Tibial nerve (tissue), 4 donors: ENCODE measurements around the gene IL16. TPM values are rescaled to one million over a fixed set of nuclear protein-coding genes. Genes with fewer than 3 reads are reported as not detected.

Source experiments
- DNase-seq, 2 donors: peaks; one replicate each; pipeline ENCODE4 v3.0.0-alpha.2; 2019; ENCODE audit warnings: low spot score in 2 of 2
- H3K27ac ChIP-seq, 4 donors: fragments of 200-600 bp; sonication (generic) in 3 of 4; one replicate each; pipeline ENCODE4 v1.5.1; 2017 to 2019; ENCODE audit warnings: mild to moderate bottlenecking in 1 of 4
- H3K27me3 ChIP-seq, 2 donors: fragments of 200-600 bp; sonication (generic) in 1 of 2; one replicate each; pipeline versions ENCODE4 v1.5.1 to v1.6.0; 2017 to 2019
- H3K36me3 ChIP-seq, 3 donors: fragments of 200-600 bp; sonication (generic); one replicate each; pipeline ENCODE4 v1.5.1; 2018 to 2019
- H3K4me1 ChIP-seq, 4 donors: fragments of 200-600 bp; sonication (generic) in 3 of 4; one replicate each; pipeline ENCODE4 v1.5.1; 2017 to 2019
- H3K4me3 ChIP-seq, 4 donors: fragments of 200-600 bp; sonication (generic) in 3 of 4; one replicate each; pipeline ENCODE4 v1.5.1; 2017 to 2019; ENCODE audit warnings: mild to moderate bottlenecking in 1 of 4, moderate library complexity in 1 of 4
- H3K9me3 ChIP-seq, 4 donors: fragments of 200-600 bp; sonication (generic) in 3 of 4; one replicate each; pipeline ENCODE4 v1.5.1; 2017 to 2019
- CTCF ChIP-seq, 5 experiments: fragments of 200-600 bp in 3 of 5; fragments of 450-650 bp in 2 of 5; sonication (generic) in 3 of 5; IDR thresholded peaks; one replicate each; pipeline ENCODE4 v1.5.1; 2016 to 2019; ENCODE audit warnings: antibody characterized with exemption in 5 of 5, mild to moderate bottlenecking in 3 of 5, moderate library complexity in 2 of 5
- EP300 ChIP-seq, 2 donors: sonication (generic); formaldehyde crosslinking; IDR thresholded peaks; one replicate each; pipeline ENCODE4 v1.6.1; 2017; ENCODE audit warnings: antibody characterized with exemption in 2 of 2, mild to moderate bottlenecking in 1 of 2
- POLR2A ChIP-seq, 2 donors: fragments of 450-650 bp; IDR thresholded peaks; one replicate each; pipeline ENCODE4 v1.6.1; 2017; ENCODE audit warnings: antibody characterized with exemption in 2 of 2, mild to moderate bottlenecking in 2 of 2, moderate library complexity in 2 of 2
- WGBS, 2 donors: methylation state at CpG; one replicate each; pipeline ENCODE4 v1.1.5; 2018; 5-methylcytosine and 5-hydroxymethylcytosine counted together
- total RNA-seq, 4 donors: library from RNA; depleted of rRNA; stranded (reverse); fragments of >200 nt; gene quantifications; one replicate each; pipeline ENCODE4 v1.1.0, GENCODE V29; 2016

IL16 gene
- total RNA-seq, 4 donors from 2014 or later = 69.3 to 80.2 (median 75.1) TPM

DNA sequence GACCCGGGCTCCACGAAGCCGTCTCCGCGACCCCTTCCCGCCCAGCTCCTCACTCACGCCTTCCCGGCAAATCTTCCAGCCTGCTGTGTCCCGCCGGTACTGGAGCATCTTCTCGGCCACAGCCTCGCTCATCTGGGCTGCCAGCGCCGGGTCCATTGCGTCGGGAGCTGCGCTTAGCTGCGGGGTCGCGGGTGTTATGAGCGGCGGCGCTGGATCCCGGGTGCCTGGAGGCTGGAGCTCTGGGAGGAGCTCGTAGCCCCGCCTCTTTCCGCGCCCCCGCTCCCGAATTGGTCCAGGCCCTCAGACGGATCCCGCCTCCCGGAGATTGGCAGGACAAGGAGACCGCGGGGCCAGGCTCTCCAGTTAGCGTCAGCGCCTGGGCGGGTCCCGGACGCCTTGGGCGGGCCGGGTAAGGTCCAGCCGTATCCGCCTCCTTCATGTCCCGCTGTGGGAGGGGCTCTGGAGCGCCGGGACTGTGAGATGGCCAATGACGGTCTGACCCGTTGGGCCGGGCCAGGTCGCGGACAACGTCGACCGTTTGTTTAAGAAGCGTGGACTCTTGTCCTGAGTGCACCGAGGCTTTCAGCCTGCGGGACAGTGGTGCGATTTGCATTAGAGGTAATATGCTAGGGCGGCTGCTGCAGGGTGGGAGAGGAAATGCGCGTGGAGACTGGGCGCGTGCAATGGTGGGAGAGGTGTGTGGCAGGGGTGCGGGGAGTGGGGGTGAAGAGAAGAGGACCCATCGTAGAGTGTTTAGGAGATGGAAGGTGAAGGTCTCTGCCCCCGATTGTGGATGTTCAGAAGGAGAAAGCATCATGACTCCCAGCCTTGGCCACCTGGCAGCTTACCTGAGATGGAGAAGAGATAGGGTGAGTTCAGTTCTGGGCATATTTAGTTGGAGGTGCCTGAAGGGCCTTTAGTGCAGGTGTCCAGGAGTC, 127.5 kb downstream of the IL16 start, which contains the start of gene STARD5:
TSS of gene STARD5 (minus strand) at position 198 of the 938 bp plus-strand sequence. CDS start at position 156, 42 bp downstream.
- H3K27ac ChIP-seq = peak within 1 kb of the TSS in 3 of 4 donors; percentile 79 to 85 (median 81)
- WGBS, 2 donors = 1 to 2% methylated on average over 49 to 62 of the region's 67 CpGs

GRCh38 chr15:81326466-81327212, 130.0 kb downstream of the IL16 start:
- Histone ChIP-seq H3K9me3 (no peaks in the 10 kb centered on the region), H3K27ac (peak overlapping the region in 1 of 4 donors; percentile 57), H3K27me3 (no peaks in the 10 kb centered on the region), H3K36me3 (no peaks in the 10 kb centered on the region), H3K4me1 (peaks cover 0 to 23% (median 9%) of the 10 kb centered on the region in 4 donors), H3K4me3 (no peak overlapping the region)
- no peak for TF ChIP-seq CTCF (IDR thresholded peaks at IDR 0.05)
- TF ChIP-seq EP300 (IDR thresholded peaks at IDR 0.05) = no peak
- no peak for TF ChIP-seq POLR2A (IDR thresholded peaks at IDR 0.05)
- WGBS, 2 donors = 83 to 87% methylated on average over 7 of the region's 7 CpGs
- no peak for DNase-seq

More for the DNA sequence above, 127.5 kb downstream of the IL16 start, which contains the start of gene STARD5:
- H3K36me3 ChIP-seq = peaks cover 0 to 12% (median 0%) of the 10 kb centered on the region in 3 donors
- H3K4me3 ChIP-seq = peak within 1 kb of the TSS; percentile 32 to 82 (median 68)
- peak; percentile 73 to 81 for TF ChIP-seq POLR2A (IDR thresholded peaks at IDR 0.05)
- peak; percentile 13 to 87 for TF ChIP-seq EP300 (IDR thresholded peaks at IDR 0.05)
- TF ChIP-seq CTCF (IDR thresholded peaks at IDR 0.05) = no peak
- peak; percentile 98 for DNase-seq
- H3K27me3 ChIP-seq = no peaks in the 10 kb centered on the region
- no peaks in the 10 kb centered on the region for H3K9me3 ChIP-seq
- peaks cover 0 to 23% (median 9%) of the 10 kb centered on the region in 4 donors for H3K4me1 ChIP-seq

DNA sequence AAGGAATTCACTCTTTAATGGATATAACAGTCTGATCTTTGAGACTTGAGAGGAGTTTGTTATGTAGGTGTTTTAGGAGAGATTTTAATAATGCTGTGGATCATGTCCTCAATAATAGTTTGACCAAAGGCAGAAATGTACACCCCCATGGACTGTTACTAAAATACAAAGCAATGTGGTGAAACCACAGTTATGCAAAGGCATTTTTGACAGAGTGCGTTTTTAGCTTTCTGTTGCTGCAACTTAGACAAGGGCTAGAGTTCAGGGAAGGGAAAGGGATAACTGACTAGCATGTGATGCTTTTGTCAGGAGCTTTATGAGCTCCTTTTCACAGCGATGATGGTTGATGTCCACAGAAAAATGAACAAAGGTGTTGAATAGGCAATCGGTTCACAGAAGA, 130.8 kb downstream of the IL16 start:
- no peaks in the 10 kb centered on the region for H3K27me3 ChIP-seq
- peak overlapping the region in 1 of 4 donors; percentile 57 for H3K27ac ChIP-seq
- peaks cover 0 to 17% (median 9%) of the 10 kb centered on the region in 4 donors for H3K4me1 ChIP-seq
- no peaks in the 10 kb centered on the region for H3K36me3 ChIP-seq
- H3K4me3 ChIP-seq = no peak overlapping the region
- 55 to 66% methylated on average over 3 of the region's 3 CpGs for WGBS, 2 donors
- H3K9me3 ChIP-seq = no peaks in the 10 kb centered on the region
- DNase-seq = no peak
- peak in 1 of 2 donors; percentile 38 for TF ChIP-seq EP300 (IDR thresholded peaks at IDR 0.05)
- no peak for TF ChIP-seq CTCF (IDR thresholded peaks at IDR 0.05)

- no peak for DNase-seq
- Histone ChIP-seq H3K4me3 (no peak overlapping the region), H3K27me3 (no peaks in the 10 kb centered on the region), H3K36me3 (no peaks in the 10 kb centered on the region), H3K4me1 (peaks cover 0 to 6% (median 2%) of the 10 kb centered on the region in 4 donors), H3K9me3 (no peaks in the 10 kb centered on the region), H3K27ac (no peak overlapping the region)
- TF ChIP-seq CTCF (IDR thresholded peaks at IDR 0.05) (no peak), EP300 (IDR thresholded peaks at IDR 0.05) (no peak), POLR2A (IDR thresholded peaks at IDR 0.05) (no peak)
- WGBS, 2 donors = 96 to 97% methylated on average over 2 of the region's 2 CpGs
Measured at GRCh38 chr15:81329446-81329845, 132.8 kb downstream of the IL16 start.
